GM12875 (cell line): ENCODE results near the gene KLHL25.
"Not testable (repeated sequence)": the region's sequence is repeated elsewhere in the genome, so short reads cannot be mapped to it uniquely, and the experiment has no call there.

ENCODE experiments used
- H3K4me3 ChIP-seq: one replicate; pipeline ENCODE4 v1.5.1; 2011; ENCODE audit warnings: low read depth, low read length, control low read depth
- CTCF ChIP-seq: IDR thresholded peaks from 2 replicates; pipeline ENCODE4 v1.5.1; 2011; ENCODE audit warnings: low read depth, mild to moderate bottlenecking, control low read depth, inconsistent platforms, low read length, moderate library complexity, borderline replicate concordance; ENCODE audit not compliant: insufficient read depth

Gene KLHL25

GRCh38 chr15:85837011-85837433 lies 42.3 kb upstream of the KLHL25 start:
- no peak overlapping the region for H3K4me3 ChIP-seq
- no peak for TF ChIP-seq CTCF

GRCh38 chr15:85834651-85835050 lies 39.9 kb upstream of the KLHL25 start:
- TF ChIP-seq CTCF: no peak
- H3K4me3 ChIP-seq: no peak overlapping the region

- H3K4me3 ChIP-seq: no peak overlapping the region
- TF ChIP-seq CTCF: no peak
Observed at GRCh38 chr15:85832394-85832793, 37.7 kb upstream of the KLHL25 start.

- H3K4me3 ChIP-seq: no peak overlapping the region
- TF ChIP-seq CTCF: peak; percentile 34; the same call in 1 of the 2 replicates
Observed at GRCh38 chr15:85831415-85832113, 36.8 kb upstream of the KLHL25 start.

GRCh38 chr15:85829754-85830153 lies 35.0 kb upstream of the KLHL25 start:
- not testable (repeated sequence) for H3K4me3 ChIP-seq

GRCh38 chr15:85828874-85829273 lies 34.1 kb upstream of the KLHL25 start:
- TF ChIP-seq CTCF: no peak
- no peak overlapping the region for H3K4me3 ChIP-seq

- no peak for TF ChIP-seq CTCF
- no peak overlapping the region for H3K4me3 ChIP-seq
Observed at GRCh38 chr15:85828126-85828525, 33.4 kb upstream of the KLHL25 start.
